Endodermal cell (in vitro differentiated cells): ENCODE results near the gene IVD. TPM values are rescaled to one million over a fixed set of nuclear protein-coding genes. Genes with fewer than 3 reads are reported as not detected.
A peak's percentile ranks its signal among the peaks of the same experiment; 100 is the strongest.

Experiments
- DNase-seq: peaks from one replicate; pipeline ENCODE4 v3.0.0-alpha.2; 2017
- H3K27ac ChIP-seq: 2 replicates; pipeline ENCODE4 v1.5.1; 2013; ENCODE audit warnings: mild to moderate bottlenecking, low read depth, low read length, moderate library complexity
- H3K27me3 ChIP-seq: 2 replicates; pipeline ENCODE4 v1.6.1; 2013; ENCODE audit warnings: mild to moderate bottlenecking, low read length, moderate library complexity; ENCODE audit not compliant: insufficient read depth, control insufficient read depth, poor library complexity, severe bottlenecking
- H3K36me3 ChIP-seq: 2 replicates; pipeline ENCODE4 v1.7.0; 2013; ENCODE audit warnings: mild to moderate bottlenecking, low read length, moderate library complexity; ENCODE audit not compliant: control insufficient read depth, insufficient read depth
- H3K4me1 ChIP-seq: one replicate; pipeline ENCODE4 v1.7.0; 2013; ENCODE audit warnings: low read length; ENCODE audit not compliant: control insufficient read depth, insufficient read depth
- H3K4me3 ChIP-seq: 2 replicates; pipeline ENCODE4 v1.5.1; 2013; ENCODE audit warnings: mild to moderate bottlenecking, low read length, moderate library complexity
- H3K9ac ChIP-seq: 2 replicates; pipeline ENCODE4 v1.6.1; 2013; ENCODE audit warnings: mild to moderate bottlenecking, low read length, moderate library complexity; ENCODE audit not compliant: poor library complexity, severe bottlenecking; ENCODE audit errors: extremely low read depth
- H3K9me3 ChIP-seq: 2 replicates; pipeline ENCODE4 v1.6.1; 2013; ENCODE audit warnings: mild to moderate bottlenecking, low read length, moderate library complexity; ENCODE audit not compliant: control insufficient read depth
- H3K27ac Mint-ChIP-seq: 2 replicates; pipeline ENCODE4 v1.8.0; 2020; ENCODE audit warnings: mixed read lengths
- H3K27me3 Mint-ChIP-seq: 2 replicates; pipeline ENCODE4 v1.8.0; 2021; ENCODE audit warnings: mild to moderate bottlenecking, mixed read lengths; ENCODE audit not compliant: insufficient read depth
- H3K36me3 Mint-ChIP-seq: 2 replicates; pipeline ENCODE4 v1.8.0; 2020; ENCODE audit warnings: low read depth, mixed read lengths
- H3K4me1 Mint-ChIP-seq: 2 replicates; pipeline ENCODE4 v1.8.0; 2020; ENCODE audit warnings: mixed read lengths
- H3K4me3 Mint-ChIP-seq: 2 replicates; pipeline ENCODE4 v1.8.0; 2020; ENCODE audit warnings: mild to moderate bottlenecking, moderate library complexity, mixed read lengths
- H3K9me3 Mint-ChIP-seq: 2 replicates; pipeline ENCODE4 v1.8.0; 2020; ENCODE audit warnings: mild to moderate bottlenecking, mixed read lengths
- CTCF ChIP-seq: fragments of 200-600 bp; sonication (generic); conservative IDR thresholded peaks from 2 replicates; pipeline ENCODE4 v1.5.0; 2021; ENCODE audit warnings: antibody characterized with exemption, mild to moderate bottlenecking
- WGBS, 2 experiments: methylation state at CpG; one replicate each; pipeline versions ENCODE4 v1.1.5 to v1.1.7; 2013; ENCODE audit warnings: missing lambda C conversion rate in 2 of 2, mixed read lengths in 1 of 2; ENCODE audit not compliant: insufficient coverage in 1 of 2, insufficient read length in 1 of 2; 5-methylcytosine and 5-hydroxymethylcytosine counted together
- total RNA-seq, 2 donors: library from RNA; stranded (reverse); fragmentation: NEBNext Ultra II Directional in 1 of 2; extraction: Animal tissue kit (Norgen Biotek cat#: 25700) in 1 of 2; gene quantifications; 2 replicates in 1 of 2; 3 replicates in 1 of 2; pipeline ENCODE4 v1.2.1, GENCODE V29; 2021

Gene IVD
- total RNA-seq, 2 donors from 2014 or later: 90.6 to 98.7 TPM

GRCh38 chr15:40369474-40369869 lies 36.1 kb upstream of the IVD start:
- H3K4me1 ChIP-seq: no peaks in the 10 kb centered on the region
- no peak overlapping the region for H3K4me3 ChIP-seq
- H3K9ac ChIP-seq: no peak overlapping the region
- no peak overlapping the region for H3K27ac Mint-ChIP-seq
- no peak overlapping the region for H3K27ac ChIP-seq
- H3K36me3 Mint-ChIP-seq: no peaks in the 10 kb centered on the region
- TF ChIP-seq CTCF: no peak
- H3K36me3 ChIP-seq: no peaks in the 10 kb centered on the region
- H3K9me3 Mint-ChIP-seq: no peaks in the 10 kb centered on the region
- no peak for DNase-seq
- no peaks in the 10 kb centered on the region for H3K9me3 ChIP-seq
- peaks cover 52% of the 10 kb centered on the region for H3K27me3 Mint-ChIP-seq
- WGBS, 2 experiments: 89 to 92% methylated on average over 10 of the region's 10 CpGs
- H3K4me1 Mint-ChIP-seq: no peaks in the 10 kb centered on the region
- H3K27me3 ChIP-seq: peaks cover 42% of the 10 kb centered on the region
- H3K4me3 Mint-ChIP-seq: no peak overlapping the region

- Histone ChIP-seq H3K27me3 (peaks cover 42% of the 10 kb centered on the region), H3K36me3 (no peaks in the 10 kb centered on the region), H3K9me3 (no peaks in the 10 kb centered on the region), H3K4me3 (no peak overlapping the region), H3K27ac (no peak overlapping the region), H3K9ac (no peak overlapping the region), H3K4me1 (no peaks in the 10 kb centered on the region)
- Mint-ChIP-seq H3K36me3 (no peaks in the 10 kb centered on the region), H3K4me1 (no peaks in the 10 kb centered on the region), H3K4me3 (no peak overlapping the region), H3K27ac (no peak overlapping the region), H3K27me3 (peaks cover 52% of the 10 kb centered on the region), H3K9me3 (no peaks in the 10 kb centered on the region)
- no peak for TF ChIP-seq CTCF
- DNase-seq: peak; percentile 37
- 89 to 97% methylated on average over 11 to 13 of the region's 13 CpGs for WGBS, 2 experiments
These were observed 35.6 kb upstream of the IVD start for GRCh38 chr15:40369971-40370370.

GRCh38 chr15:40372981-40373380 lies 32.6 kb upstream of the IVD start:
- Histone ChIP-seq H3K9me3 (no peaks in the 10 kb centered on the region), H3K4me1 (no peaks in the 10 kb centered on the region), H3K9ac (no peak overlapping the region), H3K4me3 (no peak overlapping the region), H3K27ac (no peak overlapping the region), H3K36me3 (no peaks in the 10 kb centered on the region), H3K27me3 (peaks cover 18% of the 10 kb centered on the region)
- H3K4me3 Mint-ChIP-seq: no peak overlapping the region
- no peaks in the 10 kb centered on the region for H3K9me3 Mint-ChIP-seq
- peaks cover 23% of the 10 kb centered on the region for H3K27me3 Mint-ChIP-seq
- no peaks in the 10 kb centered on the region for H3K4me1 Mint-ChIP-seq
- H3K36me3 Mint-ChIP-seq: no peaks in the 10 kb centered on the region
- TF ChIP-seq CTCF: no peak
- no peak overlapping the region for H3K27ac Mint-ChIP-seq
- no peak for DNase-seq
- 64 to 69% methylated on average over 2 of the region's 2 CpGs for WGBS, 2 experiments
